Measurements from ENCODE around the gene CKMT1A. TPM values are rescaled to one million over a fixed set of nuclear protein-coding genes. Genes with fewer than 3 reads are reported as not detected.
"Not testable (repeated sequence)": the region's sequence is repeated elsewhere in the genome, so short reads cannot be mapped to it uniquely, and the experiment has no call there.

CKMT1A gene
- total RNA-seq, 1 experiment from 2014 or later, result 4.6 TPM

DNA sequence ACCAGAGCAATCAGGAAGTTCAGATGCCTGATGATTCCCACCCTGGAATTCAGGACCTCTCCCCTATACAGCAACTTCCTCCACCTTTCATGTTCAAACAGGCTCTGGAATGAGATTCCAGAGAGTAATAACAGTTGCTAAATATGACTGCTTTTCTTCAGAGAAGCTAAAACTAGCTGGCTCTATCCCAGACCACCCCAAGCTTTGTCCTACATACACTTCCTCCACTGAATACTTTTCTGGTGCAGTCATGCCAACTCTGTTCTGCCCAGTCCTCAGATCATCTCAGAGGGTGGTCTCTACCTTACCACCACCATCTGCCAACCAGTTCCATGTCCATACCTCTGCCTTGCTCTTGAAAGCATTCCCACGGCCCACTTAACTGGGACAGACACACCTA, 27.5 kb upstream of the CKMT1A start:
- H3K4me1 ChIP-seq (ENCODE audit: control insufficient read depth, insufficient read depth, low read length); in situ Hi-C loops (cut with HindIII; ENCODE audit: low pct_unique_long_range_greater_than_20kb, low sequenced_read_pairs); CTCF ChIA-PET; DNase-seq (ENCODE audit: low read depth, low spot score); H3K4me3 ChIP-seq (ENCODE audit: low read depth in 2 of 2, low read length in 2 of 2); ATAC-seq; H3K27me3 ChIP-seq (ENCODE audit: control insufficient read depth, insufficient read depth, low read length); POLR2A ChIA-PET; BruUV-seq (replicated peaks); H3K36me3 ChIP-seq (ENCODE audit: control insufficient read depth, insufficient read depth, low read length); H3K27ac ChIP-seq (ENCODE audit: low read length); H3K9me3 ChIP-seq (ENCODE audit: control insufficient read depth, insufficient read depth, low read depth, low read length); intact Hi-C loops (cut with micrococcal nuclease; ENCODE audit: unreplicated experiment): not testable (repeated sequence)

DNA sequence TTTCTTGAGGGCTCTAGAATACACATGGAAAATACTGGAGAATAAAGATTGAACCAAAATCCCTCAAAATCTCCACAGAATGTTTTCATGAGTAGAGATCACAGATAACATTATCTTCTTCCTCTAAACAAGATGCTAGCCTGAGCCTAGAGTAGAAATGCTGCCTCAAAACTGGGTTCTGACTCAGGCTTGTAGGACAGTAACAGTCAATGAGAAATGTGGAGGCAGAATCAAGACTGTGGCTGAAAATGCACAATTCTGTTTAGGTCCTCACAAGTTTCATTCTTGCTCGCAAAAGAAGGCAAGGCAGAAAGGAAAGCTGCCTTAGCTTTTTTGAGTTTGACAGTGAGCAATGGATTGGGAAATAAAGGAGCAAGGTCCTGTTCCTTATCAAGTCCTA, 19.5 kb upstream of the CKMT1A start:
- ATAC-seq; intact Hi-C loops (cut with micrococcal nuclease; ENCODE audit: unreplicated experiment); H3K27me3 ChIP-seq (ENCODE audit: control insufficient read depth, insufficient read depth, low read length); POLR2A ChIA-PET; in situ Hi-C loops (cut with HindIII; ENCODE audit: low pct_unique_long_range_greater_than_20kb, low sequenced_read_pairs); DNase-seq (ENCODE audit: low read depth, low spot score); H3K27ac ChIP-seq (ENCODE audit: low read length); H3K4me1 ChIP-seq (ENCODE audit: control insufficient read depth, insufficient read depth, low read length); BruUV-seq (replicated peaks); CTCF ChIA-PET; H3K9me3 ChIP-seq (ENCODE audit: control insufficient read depth, insufficient read depth, low read depth, low read length); H3K4me3 ChIP-seq (ENCODE audit: low read depth in 2 of 2, low read length in 2 of 2); H3K36me3 ChIP-seq (ENCODE audit: control insufficient read depth, insufficient read depth, low read length): not testable (repeated sequence)

- intact Hi-C loops (cut with micrococcal nuclease; ENCODE audit: unreplicated experiment); DNase-seq (ENCODE audit: low read depth, low spot score); H3K36me3 ChIP-seq (ENCODE audit: control insufficient read depth, insufficient read depth, low read length); H3K4me3 ChIP-seq (ENCODE audit: low read depth in 2 of 2, low read length in 2 of 2); H3K27me3 ChIP-seq (ENCODE audit: control insufficient read depth, insufficient read depth, low read length); POLR2A ChIA-PET; in situ Hi-C loops (cut with HindIII; ENCODE audit: low pct_unique_long_range_greater_than_20kb, low sequenced_read_pairs); H3K9me3 ChIP-seq (ENCODE audit: control insufficient read depth, insufficient read depth, low read depth, low read length); BruUV-seq (replicated peaks); H3K4me1 ChIP-seq (ENCODE audit: control insufficient read depth, insufficient read depth, low read length); CTCF ChIA-PET; H3K27ac ChIP-seq (ENCODE audit: low read length): not testable (repeated sequence)
- peak; percentile 98 for ATAC-seq
Observed at GRCh38 chr15:43689604-43690301, 3.9 kb upstream of the CKMT1A start.

GRCh38 chr15:43692679-43693078, 980 bp upstream of the CKMT1A start:
- POLR2A ChIA-PET; BruUV-seq (replicated peaks); H3K36me3 ChIP-seq (ENCODE audit: control insufficient read depth, insufficient read depth, low read length); H3K4me3 ChIP-seq (ENCODE audit: low read depth in 2 of 2, low read length in 2 of 2); intact Hi-C loops (cut with micrococcal nuclease; ENCODE audit: unreplicated experiment); CTCF ChIA-PET; DNase-seq (ENCODE audit: low read depth, low spot score); H3K4me1 ChIP-seq (ENCODE audit: control insufficient read depth, insufficient read depth, low read length); ATAC-seq; H3K9me3 ChIP-seq (ENCODE audit: control insufficient read depth, insufficient read depth, low read depth, low read length); H3K27me3 ChIP-seq (ENCODE audit: control insufficient read depth, insufficient read depth, low read length); H3K27ac ChIP-seq (ENCODE audit: low read length); in situ Hi-C loops (cut with HindIII; ENCODE audit: low pct_unique_long_range_greater_than_20kb, low sequenced_read_pairs): not testable (repeated sequence)

GRCh38 chr15:43702174-43702573, 8.5 kb downstream of the CKMT1A start:
- no peak for ATAC-seq
- POLR2A ChIA-PET, result no interaction called here
- no peak overlapping the region for H3K4me3 ChIP-seq (ENCODE audit: low read depth in 2 of 2, low read length in 2 of 2)
- CTCF ChIA-PET, result interaction anchor here (0.6 kb wide), 1 partner anchor 241 kb away, joined by 3 read pairs; no protein-coding TSS in a partner anchor
- no peaks in the 10 kb centered on the region for H3K36me3 ChIP-seq (ENCODE audit: control insufficient read depth, insufficient read depth, low read length)
- no peak for DNase-seq (ENCODE audit: low read depth, low spot score)
- H3K27me3 ChIP-seq (ENCODE audit: control insufficient read depth, insufficient read depth, low read length), result no peaks in the 10 kb centered on the region; the same call in 1 of the 2 replicates
- intact Hi-C loops (cut with micrococcal nuclease; ENCODE audit: unreplicated experiment) (no loop called here), in situ Hi-C loops (cut with HindIII; ENCODE audit: low pct_unique_long_range_greater_than_20kb, low sequenced_read_pairs) (no loop called here)
- H3K4me1 ChIP-seq (ENCODE audit: control insufficient read depth, insufficient read depth, low read length), result no peaks in the 10 kb centered on the region
- no TSS peak for BruUV-seq (replicated peaks)
- no peaks in the 10 kb centered on the region for H3K9me3 ChIP-seq (ENCODE audit: control insufficient read depth, insufficient read depth, low read depth, low read length)
- TF ChIP-seq, protein P1, sequence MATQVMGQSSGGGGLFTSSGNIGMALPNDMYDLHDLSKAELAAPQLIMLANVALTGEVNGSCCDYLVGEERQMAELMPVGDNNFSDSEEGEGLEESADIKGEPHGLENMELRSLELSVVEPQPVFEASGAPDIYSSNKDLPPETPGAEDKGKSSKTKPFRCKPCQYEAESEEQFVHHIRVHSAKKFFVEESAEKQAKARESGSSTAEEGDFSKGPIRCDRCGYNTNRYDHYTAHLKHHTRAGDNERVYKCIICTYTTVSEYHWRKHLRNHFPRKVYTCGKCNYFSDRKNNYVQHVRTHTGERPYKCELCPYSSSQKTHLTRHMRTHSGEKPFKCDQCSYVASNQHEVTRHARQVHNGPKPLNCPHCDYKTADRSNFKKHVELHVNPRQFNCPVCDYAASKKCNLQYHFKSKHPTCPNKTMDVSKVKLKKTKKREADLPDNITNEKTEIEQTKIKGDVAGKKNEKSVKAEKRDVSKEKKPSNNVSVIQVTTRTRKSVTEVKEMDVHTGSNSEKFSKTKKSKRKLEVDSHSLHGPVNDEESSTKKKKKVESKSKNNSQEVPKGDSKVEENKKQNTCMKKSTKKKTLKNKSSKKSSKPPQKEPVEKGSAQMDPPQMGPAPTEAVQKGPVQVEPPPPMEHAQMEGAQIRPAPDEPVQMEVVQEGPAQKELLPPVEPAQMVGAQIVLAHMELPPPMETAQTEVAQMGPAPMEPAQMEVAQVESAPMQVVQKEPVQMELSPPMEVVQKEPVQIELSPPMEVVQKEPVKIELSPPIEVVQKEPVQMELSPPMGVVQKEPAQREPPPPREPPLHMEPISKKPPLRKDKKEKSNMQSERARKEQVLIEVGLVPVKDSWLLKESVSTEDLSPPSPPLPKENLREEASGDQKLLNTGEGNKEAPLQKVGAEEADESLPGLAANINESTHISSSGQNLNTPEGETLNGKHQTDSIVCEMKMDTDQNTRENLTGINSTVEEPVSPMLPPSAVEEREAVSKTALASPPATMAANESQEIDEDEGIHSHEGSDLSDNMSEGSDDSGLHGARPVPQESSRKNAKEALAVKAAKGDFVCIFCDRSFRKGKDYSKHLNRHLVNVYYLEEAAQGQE (IDR thresholded peaks at IDR 0.05; ENCODE audit: insufficient read depth in 1 of 2, low read depth in 2 of 2, low read length in 1 of 2), result no peak
- TF ChIP-seq CTCF (IDR thresholded peaks at IDR 0.05), result no peak
- no peak for TF ChIP-seq TCF7L2 (IDR thresholded peaks at IDR 0.05; ENCODE audit: low read depth, low read length)
- no peak for TF ChIP-seq SIN3A (IDR thresholded peaks at IDR 0.05; ENCODE audit: borderline replicate concordance, insufficient read depth, low read depth, low read length)
- TF ChIP-seq POLR2AphosphoS5 (IDR thresholded peaks at IDR 0.05; ENCODE audit: low read depth, low read length), result no peak
- no peak overlapping the region for H3K27ac ChIP-seq (ENCODE audit: low read length)
